Glutamatergic neuron (in vitro differentiated cells): Measurements from ENCODE around the gene LTB4R2. TPM values are rescaled to one million over a fixed set of nuclear protein-coding genes. Genes with fewer than 3 reads are reported as not detected.

ENCODE experiments used
- DNase-seq: peaks from one replicate; pipeline ENCODE4 v3.0.0; 2022
- H3K27ac Mint-ChIP-seq: one replicate; pipeline ENCODE4 v1.8.0; 2020; ENCODE audit warnings: mild to moderate bottlenecking, mixed read lengths, inconsistent platforms; ENCODE audit not compliant: unreplicated experiment
- H3K27me3 Mint-ChIP-seq: one replicate; pipeline ENCODE4 v1.8.0; 2020; ENCODE audit warnings: mild to moderate bottlenecking, moderate library complexity, mixed read lengths, inconsistent platforms; ENCODE audit not compliant: unreplicated experiment
- H3K36me3 Mint-ChIP-seq: one replicate; pipeline ENCODE4 v1.8.0; 2020; ENCODE audit warnings: mild to moderate bottlenecking, mixed read lengths, inconsistent platforms; ENCODE audit not compliant: unreplicated experiment
- H3K4me1 Mint-ChIP-seq: one replicate; pipeline ENCODE4 v1.8.0; 2020; ENCODE audit warnings: mild to moderate bottlenecking, low read depth, mixed read lengths, inconsistent platforms; ENCODE audit not compliant: unreplicated experiment
- H3K4me3 Mint-ChIP-seq: one replicate; pipeline ENCODE4 v1.8.0; 2020; ENCODE audit warnings: mild to moderate bottlenecking, mixed read lengths, inconsistent platforms; ENCODE audit not compliant: unreplicated experiment
- H3K9me3 Mint-ChIP-seq: one replicate; pipeline ENCODE4 v1.8.0; 2020; ENCODE audit warnings: mild to moderate bottlenecking, moderate library complexity, mixed read lengths, inconsistent platforms; ENCODE audit not compliant: unreplicated experiment
- CTCF ChIP-seq: fragments of 200-600 bp; sonication (generic); IDR thresholded peaks from one replicate; pipeline ENCODE4 v1.5.0; 2021; ENCODE audit not compliant: partially characterized antibody, unreplicated experiment
- total RNA-seq: library from RNA; stranded (reverse); fragmentation: NEBNext Ultra II Directional; extraction: Animal tissue kit (Norgen Biotek cat#: 25700); gene quantifications from one replicate; pipeline ENCODE4 v1.2.1, GENCODE V29; 2021; ENCODE audit not compliant: unreplicated experiment

Gene LTB4R2
- total RNA-seq, 1 donor from 2014 or later: 8.9 TPM

GRCh38 chr14:24285351-24285750 is 24.6 kb upstream of the LTB4R2 start:
- Mint-ChIP-seq H3K27ac (no peak overlapping the region), H3K4me3 (no peak overlapping the region), H3K27me3 (no peaks in the 10 kb centered on the region), H3K9me3 (peaks cover 3% of the 10 kb centered on the region), H3K36me3 (no peaks in the 10 kb centered on the region), H3K4me1 (no peaks in the 10 kb centered on the region)
- no peak for TF ChIP-seq CTCF
- DNase-seq: no peak

GRCh38 chr14:24286996-24287395 is 22.9 kb upstream of the LTB4R2 start:
- DNase-seq: no peak
- Mint-ChIP-seq H3K36me3 (no peaks in the 10 kb centered on the region), H3K4me1 (no peaks in the 10 kb centered on the region), H3K4me3 (no peak overlapping the region), H3K27ac (no peak overlapping the region), H3K9me3 (peaks cover 3% of the 10 kb centered on the region), H3K27me3 (no peaks in the 10 kb centered on the region)
- no peak for TF ChIP-seq CTCF

- no peaks in the 10 kb centered on the region for H3K27me3 Mint-ChIP-seq
- no peak for DNase-seq
- no peak for TF ChIP-seq CTCF
- no peaks in the 10 kb centered on the region for H3K4me1 Mint-ChIP-seq
- peaks cover 1% of the 10 kb centered on the region for H3K9me3 Mint-ChIP-seq
- no peak overlapping the region for H3K27ac Mint-ChIP-seq
- no peaks in the 10 kb centered on the region for H3K36me3 Mint-ChIP-seq
- no peak overlapping the region for H3K4me3 Mint-ChIP-seq
These were observed 20.2 kb upstream of the LTB4R2 start for GRCh38 chr14:24289649-24290280.

DNA sequence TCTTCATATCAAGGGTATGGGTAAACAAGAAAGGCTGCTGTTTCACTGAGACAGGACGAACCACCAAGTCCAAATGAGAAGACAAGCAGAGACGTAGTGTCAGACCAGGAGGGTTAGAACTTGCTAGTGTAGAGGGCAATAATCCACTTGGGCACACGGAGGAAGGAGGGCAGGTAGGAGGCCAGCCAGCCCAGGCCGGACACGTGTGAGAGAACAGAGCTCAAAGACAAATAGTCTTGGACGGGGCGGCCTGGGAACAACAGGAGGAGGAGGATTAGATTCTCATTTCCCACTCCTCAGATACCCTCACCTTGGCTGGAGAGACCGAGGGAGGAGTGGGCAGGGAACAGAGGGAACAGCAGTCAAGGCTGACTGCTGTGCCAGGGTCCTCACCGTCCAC is 19.2 kb upstream of the LTB4R2 start:
- no peak for TF ChIP-seq CTCF
- no peaks in the 10 kb centered on the region for H3K4me1 Mint-ChIP-seq
- no peak for DNase-seq
- peak overlapping the region; percentile 4 for H3K27ac Mint-ChIP-seq
- H3K27me3 Mint-ChIP-seq: no peaks in the 10 kb centered on the region
- no peaks in the 10 kb centered on the region for H3K36me3 Mint-ChIP-seq
- peaks cover 1% of the 10 kb centered on the region for H3K9me3 Mint-ChIP-seq
- peak overlapping the region; percentile 39 for H3K4me3 Mint-ChIP-seq

DNA sequence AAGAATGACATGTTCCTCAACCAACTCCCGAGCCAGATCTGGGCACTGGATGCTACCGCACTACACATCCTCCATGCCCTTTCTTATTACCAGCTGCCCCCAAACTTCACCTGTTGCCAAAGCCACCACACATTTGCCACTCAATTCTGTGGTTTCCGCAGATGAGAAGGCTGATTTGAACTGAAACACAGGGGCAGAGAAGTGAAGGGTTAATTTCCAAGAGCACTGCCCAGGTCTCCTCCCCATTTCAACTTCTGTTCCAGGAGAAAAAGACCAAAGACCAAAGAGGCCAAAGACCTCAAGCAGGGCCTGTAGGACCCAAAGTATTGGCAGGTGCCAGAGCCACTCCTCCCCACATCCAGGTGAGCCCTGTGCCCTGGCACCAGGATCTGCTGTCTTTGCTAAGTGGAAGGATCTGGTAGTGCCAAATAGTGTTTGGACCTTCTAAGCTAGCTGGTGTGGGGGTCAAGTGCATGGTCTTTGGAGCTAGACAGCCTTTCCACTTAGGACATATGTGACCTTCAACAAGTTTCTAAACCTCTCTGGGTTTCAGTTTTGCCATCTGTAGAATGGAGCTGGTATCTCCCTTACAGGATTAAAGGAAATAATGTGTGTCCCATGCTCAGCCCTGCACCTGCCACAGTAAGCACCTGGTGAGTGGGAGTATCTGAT is 18.4 kb upstream of the LTB4R2 start:
- Mint-ChIP-seq H3K9me3 (peaks cover 1% of the 10 kb centered on the region), H3K36me3 (no peaks in the 10 kb centered on the region), H3K4me1 (no peaks in the 10 kb centered on the region), H3K27ac (no peak overlapping the region), H3K4me3 (no peak overlapping the region), H3K27me3 (no peaks in the 10 kb centered on the region)
- no peak for DNase-seq
- TF ChIP-seq CTCF: no peak
